GM23338 (cell line): ENCODE results near the gene ABCF1. TPM values are rescaled to one million over a fixed set of nuclear protein-coding genes. Genes with fewer than 3 reads are reported as not detected.

Experiments used
- ATAC-seq: fragments of 200-7000 bp; cut with Tn5 transposase; 3 replicates; pipeline ENCODE4 v1.9.1; 2020
- DNase-seq: peaks from one replicate; pipeline ENCODE4 v3.0.0-alpha.2; 2015; ENCODE audit warnings: low spot score
- H2AFZ ChIP-seq: fragments of 200-600 bp; sonication (generic); 2 replicates; pipeline ENCODE4 v1.8.0; 2016; ENCODE audit warnings: antibody characterized with exemption, mild to moderate bottlenecking, moderate library complexity
- H3F3A ChIP-seq: fragments of 200-600 bp; sonication (generic); replicated peaks from 2 replicates; pipeline ENCODE4 v1.8.0; 2017; ENCODE audit warnings: antibody characterized with exemption, mixed run types, low read depth
- H3K27ac ChIP-seq: fragments of 200-600 bp; sonication (generic); 2 replicates; pipeline ENCODE4 v1.6.1; 2016; ENCODE audit warnings: low read depth
- H3K27me3 ChIP-seq: fragments of 200-600 bp; sonication (generic); 2 replicates; pipeline ENCODE4 v1.8.0; 2016; ENCODE audit warnings: mild to moderate bottlenecking, mixed run types, moderate library complexity; ENCODE audit not compliant: insufficient read depth
- H3K36me3 ChIP-seq: fragments of 200-600 bp; sonication (generic); 2 replicates; pipeline ENCODE4 v1.8.0; 2016; ENCODE audit warnings: mild to moderate bottlenecking; ENCODE audit not compliant: insufficient read depth
- H3K4me1 ChIP-seq: fragments of 200-600 bp; sonication (generic); 2 replicates; pipeline ENCODE4 v1.8.0; 2016; ENCODE audit warnings: mild to moderate bottlenecking, moderate library complexity; ENCODE audit not compliant: insufficient read depth
- H3K4me2 ChIP-seq: fragments of 200-600 bp; sonication (generic); 2 replicates; pipeline ENCODE4 v1.7.1; 2017; ENCODE audit warnings: mixed run types
- H3K4me3 ChIP-seq: fragments of 200-600 bp; sonication (generic); 2 replicates; pipeline ENCODE4 v1.6.1; 2016; ENCODE audit warnings: mixed run types
- H3K79me2 ChIP-seq: fragments of 200-600 bp; sonication (generic); replicated peaks from 2 replicates; pipeline ENCODE4 v1.8.0; 2017; ENCODE audit warnings: mild to moderate bottlenecking; ENCODE audit not compliant: insufficient read depth
- H3K9me2 ChIP-seq: fragments of 200-600 bp; sonication (generic); 2 replicates; pipeline ENCODE4 v1.8.0; 2017; ENCODE audit not compliant: insufficient read depth
- H4K20me1 ChIP-seq: fragments of 200-600 bp; sonication (generic); replicated peaks from 2 replicates; pipeline ENCODE4 v1.8.0; 2017; ENCODE audit warnings: mild to moderate bottlenecking; ENCODE audit not compliant: insufficient read depth
- H3K27ac Mint-ChIP-seq: 2 replicates; pipeline ENCODE4 v1.8.0; 2020; ENCODE audit warnings: inconsistent platforms, mild to moderate bottlenecking, moderate library complexity, mixed read lengths
- H3K27me3 Mint-ChIP-seq: 3 replicates; pipeline ENCODE4 v1.8.0; 2022; ENCODE audit warnings: low read depth, mild to moderate bottlenecking, moderate library complexity, mixed read lengths, inconsistent platforms; ENCODE audit not compliant: insufficient read depth, poor library complexity
- H3K36me3 Mint-ChIP-seq: 3 replicates; pipeline ENCODE4 v1.8.0; 2021; ENCODE audit warnings: low read depth, mild to moderate bottlenecking, inconsistent platforms, moderate library complexity, mixed read lengths
- H3K4me1 Mint-ChIP-seq: 3 replicates; pipeline ENCODE4 v1.8.0; 2020; ENCODE audit warnings: mild to moderate bottlenecking, inconsistent platforms, mixed read lengths
- H3K4me3 Mint-ChIP-seq: 3 replicates; pipeline ENCODE4 v1.8.0; 2021; ENCODE audit warnings: moderate library complexity, mild to moderate bottlenecking, inconsistent platforms, mixed read lengths
- H3K9me3 Mint-ChIP-seq: 3 replicates; pipeline ENCODE4 v1.8.0; 2020; ENCODE audit warnings: moderate library complexity, mild to moderate bottlenecking, inconsistent platforms, mixed read lengths
- EZH2phosphoT487 ChIP-seq: fragments of 200-600 bp; sonication (generic); IDR thresholded peaks from one replicate; pipeline ENCODE4 v1.8.1; 2018; ENCODE audit warnings: antibody characterized with exemption; ENCODE audit not compliant: unreplicated experiment
- JUNB ChIP-seq: IDR thresholded peaks from one replicate; pipeline ENCODE4 v1.6.1; 2016; ENCODE audit warnings: antibody characterized with exemption; ENCODE audit not compliant: unreplicated experiment
- POLR2AphosphoS5 ChIP-seq: IDR thresholded peaks from 2 replicates; pipeline ENCODE4 v1.6.1; 2016; ENCODE audit warnings: antibody characterized with exemption, low read depth
- ZNF114 ChIP-seq: fragments of 250-450 bp; sonication (Bioruptor Pico); IDR thresholded peaks from 2 replicates; pipeline ENCODE4 v1.5.0; 2020; ENCODE audit warnings: mild to moderate bottlenecking, moderate library complexity
- polyA plus RNA-seq: library from polyadenylated mRNA; unstranded; fragments of >200 nt; fragmentation: Nextera tagmentation; extraction: Ambion mirVana; gene quantifications from 2 replicates; pipeline ENCODE4 v1.2.1, GENCODE V29; 2016
- total RNA-seq: library from RNA; depleted of rRNA; stranded (reverse); fragments of >200 nt; shearing (Covaris generic); gene quantifications from 2 replicates; pipeline ENCODE4 v1.2.3, GENCODE V29; 2014
- TF ChIP-seq, protein P1 (sequence below): fragments of 250-450 bp; sonication (Bioruptor Pico); IDR thresholded peaks from 2 replicates; pipeline ENCODE4 v1.5.0; 2020; ENCODE audit warnings: mild to moderate bottlenecking, moderate library complexity
- TF ChIP-seq, protein P2 (sequence below): IDR thresholded peaks from one replicate; pipeline ENCODE4 v1.6.1; 2018; ENCODE audit warnings: antibody characterized with exemption; ENCODE audit not compliant: unreplicated experiment

The ABCF1 gene
- total and polyA plus RNA-seq, 2 experiments from 2014 or later, result 92.6 to 244 TPM

DNA sequence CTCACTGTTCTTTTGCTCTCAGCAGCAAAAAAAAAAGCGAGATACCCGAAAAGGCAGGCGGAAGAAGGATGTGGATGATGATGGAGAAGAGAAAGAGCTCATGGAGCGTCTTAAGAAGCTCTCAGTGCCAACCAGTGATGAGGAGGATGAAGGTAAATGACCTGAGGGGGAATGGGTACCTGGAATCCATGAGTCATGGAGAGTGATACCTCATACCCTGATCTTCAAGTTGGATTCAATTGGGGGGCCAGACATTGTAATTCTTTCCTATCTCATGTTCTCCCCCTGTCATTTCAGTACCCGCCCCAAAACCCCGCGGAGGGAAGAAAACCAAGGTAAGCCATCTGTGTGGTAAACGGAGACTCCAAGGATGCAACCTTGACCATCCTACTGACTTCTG, 6.8 kb downstream of the ABCF1 start (continued):
- TF ChIP-seq, protein P1, sequence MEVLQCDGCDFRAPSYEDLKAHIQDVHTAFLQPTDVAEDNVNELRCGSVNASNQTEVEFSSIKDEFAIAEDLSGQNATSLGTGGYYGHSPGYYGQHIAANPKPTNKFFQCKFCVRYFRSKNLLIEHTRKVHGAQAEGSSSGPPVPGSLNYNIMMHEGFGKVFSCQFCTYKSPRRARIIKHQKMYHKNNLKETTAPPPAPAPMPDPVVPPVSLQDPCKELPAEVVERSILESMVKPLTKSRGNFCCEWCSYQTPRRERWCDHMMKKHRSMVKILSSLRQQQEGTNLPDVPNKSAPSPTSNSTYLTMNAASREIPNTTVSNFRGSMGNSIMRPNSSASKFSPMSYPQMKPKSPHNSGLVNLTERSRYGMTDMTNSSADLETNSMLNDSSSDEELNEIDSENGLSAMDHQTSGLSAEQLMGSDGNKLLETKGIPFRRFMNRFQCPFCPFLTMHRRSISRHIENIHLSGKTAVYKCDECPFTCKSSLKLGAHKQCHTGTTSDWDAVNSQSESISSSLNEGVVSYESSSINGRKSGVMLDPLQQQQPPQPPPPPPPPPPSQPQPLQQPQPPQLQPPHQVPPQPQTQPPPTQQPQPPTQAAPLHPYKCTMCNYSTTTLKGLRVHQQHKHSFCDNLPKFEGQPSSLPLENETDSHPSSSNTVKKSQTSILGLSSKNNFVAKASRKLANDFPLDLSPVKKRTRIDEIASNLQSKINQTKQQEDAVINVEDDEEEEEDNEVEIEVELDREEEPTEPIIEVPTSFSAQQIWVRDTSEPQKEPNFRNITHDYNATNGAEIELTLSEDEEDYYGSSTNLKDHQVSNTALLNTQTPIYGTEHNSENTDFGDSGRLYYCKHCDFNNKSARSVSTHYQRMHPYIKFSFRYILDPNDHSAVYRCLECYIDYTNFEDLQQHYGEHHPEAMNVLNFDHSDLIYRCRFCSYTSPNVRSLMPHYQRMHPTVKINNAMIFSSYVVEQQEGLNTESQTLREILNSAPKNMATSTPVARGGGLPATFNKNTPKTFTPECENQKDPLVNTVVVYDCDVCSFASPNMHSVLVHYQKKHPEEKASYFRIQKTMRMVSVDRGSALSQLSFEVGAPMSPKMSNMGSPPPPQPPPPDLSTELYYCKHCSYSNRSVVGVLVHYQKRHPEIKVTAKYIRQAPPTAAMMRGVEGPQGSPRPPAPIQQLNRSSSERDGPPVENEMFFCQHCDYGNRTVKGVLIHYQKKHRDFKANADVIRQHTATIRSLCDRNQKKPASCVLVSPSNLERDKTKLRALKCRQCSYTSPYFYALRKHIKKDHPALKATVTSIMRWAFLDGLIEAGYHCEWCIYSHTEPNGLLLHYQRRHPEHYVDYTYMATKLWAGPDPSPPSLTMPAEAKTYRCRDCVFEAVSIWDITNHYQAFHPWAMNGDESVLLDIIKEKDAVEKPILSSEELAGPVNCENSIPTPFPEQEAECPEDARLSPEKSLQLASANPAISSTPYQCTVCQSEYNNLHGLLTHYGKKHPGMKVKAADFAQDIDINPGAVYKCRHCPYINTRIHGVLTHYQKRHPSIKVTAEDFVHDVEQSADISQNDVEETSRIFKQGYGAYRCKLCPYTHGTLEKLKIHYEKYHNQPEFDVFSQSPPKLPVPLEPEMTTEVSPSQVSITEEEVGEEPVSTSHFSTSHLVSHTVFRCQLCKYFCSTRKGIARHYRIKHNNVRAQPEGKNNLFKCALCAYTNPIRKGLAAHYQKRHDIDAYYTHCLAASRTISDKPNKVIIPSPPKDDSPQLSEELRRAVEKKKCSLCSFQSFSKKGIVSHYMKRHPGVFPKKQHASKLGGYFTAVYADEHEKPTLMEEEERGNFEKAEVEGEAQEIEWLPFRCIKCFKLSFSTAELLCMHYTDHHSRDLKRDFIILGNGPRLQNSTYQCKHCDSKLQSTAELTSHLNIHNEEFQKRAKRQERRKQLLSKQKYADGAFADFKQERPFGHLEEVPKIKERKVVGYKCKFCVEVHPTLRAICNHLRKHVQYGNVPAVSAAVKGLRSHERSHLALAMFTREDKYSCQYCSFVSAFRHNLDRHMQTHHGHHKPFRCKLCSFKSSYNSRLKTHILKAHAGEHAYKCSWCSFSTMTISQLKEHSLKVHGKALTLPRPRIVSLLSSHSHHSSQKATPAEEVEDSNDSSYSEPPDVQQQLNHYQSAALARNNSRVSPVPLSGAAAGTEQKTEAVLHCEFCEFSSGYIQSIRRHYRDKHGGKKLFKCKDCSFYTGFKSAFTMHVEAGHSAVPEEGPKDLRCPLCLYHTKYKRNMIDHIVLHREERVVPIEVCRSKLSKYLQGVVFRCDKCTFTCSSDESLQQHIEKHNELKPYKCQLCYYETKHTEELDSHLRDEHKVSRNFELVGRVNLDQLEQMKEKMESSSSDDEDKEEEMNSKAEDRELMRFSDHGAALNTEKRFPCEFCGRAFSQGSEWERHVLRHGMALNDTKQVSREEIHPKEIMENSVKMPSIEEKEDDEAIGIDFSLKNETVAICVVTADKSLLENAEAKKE, result no peak

DNA sequence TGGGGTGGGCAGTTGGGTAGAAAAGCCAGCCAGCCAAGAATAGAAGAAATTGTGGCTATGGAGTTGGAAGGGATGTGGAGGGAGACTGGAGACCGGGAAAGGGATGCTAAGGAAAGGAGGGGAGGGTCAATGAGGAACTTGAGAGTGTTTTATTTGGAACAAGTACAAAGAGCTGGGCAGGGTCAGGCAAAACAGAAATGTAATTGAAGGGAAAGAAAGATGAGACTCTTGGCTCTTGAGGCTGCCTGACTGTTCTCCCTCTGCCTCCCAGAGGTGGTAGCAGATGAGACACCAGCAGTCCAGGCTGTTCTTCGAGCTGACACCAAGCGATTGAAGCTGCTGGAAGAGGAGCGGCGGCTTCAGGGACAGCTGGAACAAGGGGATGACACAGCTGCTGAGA, 12.7 kb downstream of the ABCF1 start:
- H3K4me1 Mint-ChIP-seq, result no peaks in the 10 kb centered on the region
- H3K4me3 Mint-ChIP-seq, result no peak overlapping the region
- H3K9me2 ChIP-seq, result no peaks in the 10 kb centered on the region
- TF ChIP-seq ZNF114, result no peak
- TF ChIP-seq, protein P1, result no peak
- TF ChIP-seq, protein P2, sequence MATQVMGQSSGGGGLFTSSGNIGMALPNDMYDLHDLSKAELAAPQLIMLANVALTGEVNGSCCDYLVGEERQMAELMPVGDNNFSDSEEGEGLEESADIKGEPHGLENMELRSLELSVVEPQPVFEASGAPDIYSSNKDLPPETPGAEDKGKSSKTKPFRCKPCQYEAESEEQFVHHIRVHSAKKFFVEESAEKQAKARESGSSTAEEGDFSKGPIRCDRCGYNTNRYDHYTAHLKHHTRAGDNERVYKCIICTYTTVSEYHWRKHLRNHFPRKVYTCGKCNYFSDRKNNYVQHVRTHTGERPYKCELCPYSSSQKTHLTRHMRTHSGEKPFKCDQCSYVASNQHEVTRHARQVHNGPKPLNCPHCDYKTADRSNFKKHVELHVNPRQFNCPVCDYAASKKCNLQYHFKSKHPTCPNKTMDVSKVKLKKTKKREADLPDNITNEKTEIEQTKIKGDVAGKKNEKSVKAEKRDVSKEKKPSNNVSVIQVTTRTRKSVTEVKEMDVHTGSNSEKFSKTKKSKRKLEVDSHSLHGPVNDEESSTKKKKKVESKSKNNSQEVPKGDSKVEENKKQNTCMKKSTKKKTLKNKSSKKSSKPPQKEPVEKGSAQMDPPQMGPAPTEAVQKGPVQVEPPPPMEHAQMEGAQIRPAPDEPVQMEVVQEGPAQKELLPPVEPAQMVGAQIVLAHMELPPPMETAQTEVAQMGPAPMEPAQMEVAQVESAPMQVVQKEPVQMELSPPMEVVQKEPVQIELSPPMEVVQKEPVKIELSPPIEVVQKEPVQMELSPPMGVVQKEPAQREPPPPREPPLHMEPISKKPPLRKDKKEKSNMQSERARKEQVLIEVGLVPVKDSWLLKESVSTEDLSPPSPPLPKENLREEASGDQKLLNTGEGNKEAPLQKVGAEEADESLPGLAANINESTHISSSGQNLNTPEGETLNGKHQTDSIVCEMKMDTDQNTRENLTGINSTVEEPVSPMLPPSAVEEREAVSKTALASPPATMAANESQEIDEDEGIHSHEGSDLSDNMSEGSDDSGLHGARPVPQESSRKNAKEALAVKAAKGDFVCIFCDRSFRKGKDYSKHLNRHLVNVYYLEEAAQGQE, result no peak
- TF ChIP-seq EZH2phosphoT487, result no peak
- TF ChIP-seq JUNB, result no peak
- TF ChIP-seq POLR2AphosphoS5, result no peak

More for the DNA sequence above, 12.7 kb downstream of the ABCF1 start:
- Histone ChIP-seq H3F3A (peaks cover 6% of the 10 kb centered on the region; the same call in 1 of the 2 replicates), H2AFZ (no peak overlapping the region), H3K4me2 (no peak overlapping the region), H3K4me1 (no peaks in the 10 kb centered on the region), H3K36me3 (peaks cover 87% of the 10 kb centered on the region), H3K79me2 (peaks cover 6% of the 10 kb centered on the region; the same call in 1 of the 2 replicates), H4K20me1 (peaks cover 20% of the 10 kb centered on the region), H3K27ac (no peak overlapping the region), H3K27me3 (no peaks in the 10 kb centered on the region), H3K4me3 (no peak overlapping the region)
- H3K9me3 Mint-ChIP-seq, result no peaks in the 10 kb centered on the region
- ATAC-seq (no peak), DNase-seq (no peak)
- H3K36me3 Mint-ChIP-seq, result peaks cover 97% of the 10 kb centered on the region
- peaks cover 3% of the 10 kb centered on the region for H3K27me3 Mint-ChIP-seq
- H3K27ac Mint-ChIP-seq, result no peak overlapping the region
